ENCODE data around the gene OPN3. TPM values are rescaled to one million over a fixed set of nuclear protein-coding genes. Genes with fewer than 3 reads are reported as not detected.

Gene OPN3
- total RNA-seq, 2 experiments from 2014 or later: 10.7 to 18.9 TPM

DNA sequence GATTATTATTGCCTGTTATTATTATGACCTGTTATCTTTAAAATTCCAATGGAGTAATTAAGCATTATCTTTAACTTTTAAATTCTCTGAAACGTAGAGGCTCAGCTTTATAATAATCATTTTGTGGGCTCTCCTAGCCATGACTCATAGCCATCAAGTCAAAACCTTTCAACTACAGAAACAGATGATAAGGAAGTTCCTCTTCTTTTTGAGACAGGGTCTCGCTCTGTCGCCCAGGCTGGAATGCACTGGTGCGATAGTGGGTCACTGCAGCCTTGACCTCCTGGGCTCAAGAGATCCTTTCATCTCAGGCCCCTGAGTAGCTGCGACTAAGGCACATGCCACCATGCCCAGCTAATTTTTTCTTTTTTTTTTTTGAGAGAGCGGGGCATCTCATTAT lies 43.5 kb downstream of the OPN3 start:
- H3K27ac ChIP-seq (ENCODE audit: low read depth, low read length, poor library complexity, severe bottlenecking): no peak overlapping the region
- no peaks in the 10 kb centered on the region for H3K9me3 ChIP-seq (ENCODE audit: low read length)
- no peak overlapping the region for H3K4me3 ChIP-seq (ENCODE audit: low read depth, low read length, poor library complexity, severe bottlenecking)
- no peaks in the 10 kb centered on the region for H4K20me1 ChIP-seq (ENCODE audit: insufficient read depth, low read length)
- no peak for DNase-seq (ENCODE audit: low spot score)
- peaks cover 25% of the 10 kb centered on the region for H3K4me1 ChIP-seq (ENCODE audit: insufficient read depth, low read length, poor library complexity, severe bottlenecking)
- intact Hi-C loops (cut with micrococcal nuclease; ENCODE audit: unreplicated experiment): no loop called here
- BruUV-seq (replicated peaks): no TSS peak
- no peaks in the 10 kb centered on the region for H3K9me2 ChIP-seq (ENCODE audit: insufficient read depth, low read length)
- TF ChIP-seq EZH2phosphoT487 (IDR thresholded peaks at IDR 0.05; ENCODE audit: borderline replicate concordance, low read depth, low read length): no peak
- TF ChIP-seq, protein P1, sequence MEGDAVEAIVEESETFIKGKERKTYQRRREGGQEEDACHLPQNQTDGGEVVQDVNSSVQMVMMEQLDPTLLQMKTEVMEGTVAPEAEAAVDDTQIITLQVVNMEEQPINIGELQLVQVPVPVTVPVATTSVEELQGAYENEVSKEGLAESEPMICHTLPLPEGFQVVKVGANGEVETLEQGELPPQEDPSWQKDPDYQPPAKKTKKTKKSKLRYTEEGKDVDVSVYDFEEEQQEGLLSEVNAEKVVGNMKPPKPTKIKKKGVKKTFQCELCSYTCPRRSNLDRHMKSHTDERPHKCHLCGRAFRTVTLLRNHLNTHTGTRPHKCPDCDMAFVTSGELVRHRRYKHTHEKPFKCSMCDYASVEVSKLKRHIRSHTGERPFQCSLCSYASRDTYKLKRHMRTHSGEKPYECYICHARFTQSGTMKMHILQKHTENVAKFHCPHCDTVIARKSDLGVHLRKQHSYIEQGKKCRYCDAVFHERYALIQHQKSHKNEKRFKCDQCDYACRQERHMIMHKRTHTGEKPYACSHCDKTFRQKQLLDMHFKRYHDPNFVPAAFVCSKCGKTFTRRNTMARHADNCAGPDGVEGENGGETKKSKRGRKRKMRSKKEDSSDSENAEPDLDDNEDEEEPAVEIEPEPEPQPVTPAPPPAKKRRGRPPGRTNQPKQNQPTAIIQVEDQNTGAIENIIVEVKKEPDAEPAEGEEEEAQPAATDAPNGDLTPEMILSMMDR (conservative IDR thresholded peaks at IDR 0.05; ENCODE audit: low read length): no peak
- H3K36me3 ChIP-seq (ENCODE audit: insufficient read depth, low read length): peaks cover 7% of the 10 kb centered on the region; the same call in 1 of the 2 replicates
- H3K79me2 ChIP-seq (ENCODE audit: insufficient read depth, low read depth, low read length): no peaks in the 10 kb centered on the region
- H2AFZ ChIP-seq (ENCODE audit: low read length): no peak overlapping the region
- no peak overlapping the region for H3K4me2 ChIP-seq (ENCODE audit: low read length)
- ChIA-PET POLR2A (interaction anchor here (0.6 to 1.6 kb wide), 3 partner anchors 30 to 816 kb away, joined by 4 to 7 read pairs (median 5); no protein-coding TSS in a partner anchor), CTCF (ENCODE audit: unreplicated experiment) (no interaction called here)

- Histone ChIP-seq H3K4me1 (ENCODE audit: insufficient read depth, low read length, poor library complexity, severe bottlenecking) (peaks cover 10% of the 10 kb centered on the region), H3K4me3 (ENCODE audit: low read depth, low read length, poor library complexity, severe bottlenecking) (no peak overlapping the region), H3K79me2 (ENCODE audit: insufficient read depth, low read depth, low read length) (no peaks in the 10 kb centered on the region), H2AFZ (ENCODE audit: low read length) (no peak overlapping the region), H3K9me3 (ENCODE audit: low read length) (no peaks in the 10 kb centered on the region), H4K20me1 (ENCODE audit: insufficient read depth, low read length) (no peaks in the 10 kb centered on the region), H3K36me3 (ENCODE audit: insufficient read depth, low read length) (peaks cover 20% of the 10 kb centered on the region; the same call in 1 of the 2 replicates), H3K27ac (ENCODE audit: low read depth, low read length, poor library complexity, severe bottlenecking) (no peak overlapping the region), H3K9me2 (ENCODE audit: insufficient read depth, low read length) (no peaks in the 10 kb centered on the region), H3K4me2 (ENCODE audit: low read length) (no peak overlapping the region)
- TF ChIP-seq, protein P1 (conservative IDR thresholded peaks at IDR 0.05; ENCODE audit: low read length): no peak
- TF ChIP-seq EZH2phosphoT487 (IDR thresholded peaks at IDR 0.05; ENCODE audit: borderline replicate concordance, low read depth, low read length): no peak
- no TSS peak for BruUV-seq (replicated peaks)
- no peak for DNase-seq (ENCODE audit: low spot score)
- intact Hi-C loops (cut with micrococcal nuclease; ENCODE audit: unreplicated experiment): no loop called here
- POLR2A ChIA-PET: interaction anchor here (2.0 kb wide), 1 partner anchor 11 kb away, joined by 5 read pairs; no protein-coding TSS in a partner anchor
- CTCF ChIA-PET (ENCODE audit: unreplicated experiment): no interaction called here
These were observed 47.0 kb downstream of the OPN3 start for GRCh38 chr1:241593186-241593585.

DNA sequence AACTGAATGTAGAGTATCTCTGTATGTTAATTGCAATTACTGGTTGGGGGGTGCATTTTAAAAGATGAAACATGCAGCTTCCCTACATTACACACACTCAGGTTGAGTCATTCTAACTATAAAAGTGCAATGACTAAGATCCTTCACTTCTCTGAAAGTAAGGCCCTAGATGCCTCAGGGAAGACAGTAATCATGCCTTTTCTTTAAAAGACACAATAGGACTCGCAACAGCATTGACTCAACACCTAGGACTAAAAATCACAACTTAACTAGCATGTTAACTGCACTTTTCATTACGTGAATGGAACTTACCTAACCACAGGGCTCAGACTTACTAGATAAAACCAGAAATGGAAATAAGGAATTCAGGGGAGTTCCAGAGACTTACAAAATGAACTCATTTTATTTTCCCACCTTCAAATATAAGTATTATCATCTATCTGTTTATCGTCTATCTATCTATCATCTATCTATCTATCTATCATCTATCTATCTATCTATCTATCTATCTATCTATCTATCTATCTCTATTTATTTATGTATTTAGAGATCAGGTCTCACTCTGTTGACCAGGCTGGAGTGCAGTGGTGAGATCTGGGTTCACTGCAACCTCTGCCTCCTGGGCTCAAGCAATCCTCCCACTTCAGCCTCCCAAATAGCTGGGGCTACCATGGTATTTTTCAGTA lies 47.8 kb downstream of the OPN3 start:
- no TSS peak for BruUV-seq (replicated peaks)
- no peaks in the 10 kb centered on the region for H4K20me1 ChIP-seq (ENCODE audit: insufficient read depth, low read length)
- H3K4me1 ChIP-seq (ENCODE audit: insufficient read depth, low read length, poor library complexity, severe bottlenecking): peaks cover 5% of the 10 kb centered on the region
- peaks cover 20% of the 10 kb centered on the region; the same call in 1 of the 2 replicates for H3K36me3 ChIP-seq (ENCODE audit: insufficient read depth, low read length)
- POLR2A ChIA-PET: interaction anchor here (2.0 kb wide), 1 partner anchor 10 kb away, joined by 5 read pairs; no protein-coding TSS in a partner anchor
- CTCF ChIA-PET (ENCODE audit: unreplicated experiment): no interaction called here
- no peak overlapping the region for H3K27ac ChIP-seq (ENCODE audit: low read depth, low read length, poor library complexity, severe bottlenecking)
- no peak for TF ChIP-seq EZH2phosphoT487 (IDR thresholded peaks at IDR 0.05; ENCODE audit: borderline replicate concordance, low read depth, low read length)
- TF ChIP-seq, protein P1 (conservative IDR thresholded peaks at IDR 0.05; ENCODE audit: low read length): no peak
- no peak overlapping the region for H3K4me2 ChIP-seq (ENCODE audit: low read length)
- H3K9me2 ChIP-seq (ENCODE audit: insufficient read depth, low read length): no peaks in the 10 kb centered on the region
- H3K9me3 ChIP-seq (ENCODE audit: low read length): no peaks in the 10 kb centered on the region
- DNase-seq (ENCODE audit: low spot score): no peak
- intact Hi-C loops (cut with micrococcal nuclease; ENCODE audit: unreplicated experiment): no loop called here
- H3K4me3 ChIP-seq (ENCODE audit: low read depth, low read length, poor library complexity, severe bottlenecking): no peak overlapping the region
- no peak overlapping the region for H2AFZ ChIP-seq (ENCODE audit: low read length)
- H3K79me2 ChIP-seq (ENCODE audit: insufficient read depth, low read depth, low read length): no peaks in the 10 kb centered on the region
